Measurements from ENCODE around the gene PLAAT1.

Gene PLAAT1

GRCh38 chr3:193230610-193231009, 10.4 kb upstream of the PLAAT1 start:
- Histone ChIP-seq H3K4me3 (ENCODE audit: low read depth, low read length, poor library complexity, severe bottlenecking) (no peak overlapping the region), H3F3A (ENCODE audit: insufficient read depth, low read length) (no peaks in the 10 kb centered on the region), H3K9ac (ENCODE audit: low read length) (no peak overlapping the region), H3K27ac (ENCODE audit: low read depth, low read length, poor library complexity, severe bottlenecking) (no peak overlapping the region), H2AFZ (ENCODE audit: low read length) (no peak overlapping the region), H3K9me2 (ENCODE audit: low read depth, low read length) (no peaks in the 10 kb centered on the region), H3K27me3 (ENCODE audit: insufficient read depth, low read length) (no peaks in the 10 kb centered on the region), H4K20me1 (ENCODE audit: insufficient read depth, low read length) (no peaks in the 10 kb centered on the region), H3K4me2 (ENCODE audit: low read length) (no peak overlapping the region), H3K4me1 (ENCODE audit: insufficient read depth, low read length, severe bottlenecking) (no peaks in the 10 kb centered on the region), H3K36me3 (ENCODE audit: insufficient read depth, low read length) (no peaks in the 10 kb centered on the region), H3K79me2 (ENCODE audit: insufficient read depth, low read length) (no peaks in the 10 kb centered on the region), H3K9me3 (ENCODE audit: low read length) (no peaks in the 10 kb centered on the region)
- no peak for TF ChIP-seq CTCF (IDR thresholded peaks at IDR 0.05; ENCODE audit: low read length)
- no peak for TF ChIP-seq EZH2 (IDR thresholded peaks at IDR 0.05; ENCODE audit: borderline replicate concordance, low read length)

- no peak for TF ChIP-seq EZH2 (IDR thresholded peaks at IDR 0.05; ENCODE audit: borderline replicate concordance, low read length)
- TF ChIP-seq CTCF (IDR thresholded peaks at IDR 0.05; ENCODE audit: low read length) = no peak
- Histone ChIP-seq H3K9me3 (ENCODE audit: low read length) (no peaks in the 10 kb centered on the region), H2AFZ (ENCODE audit: low read length) (no peak overlapping the region), H3K27me3 (ENCODE audit: insufficient read depth, low read length) (no peaks in the 10 kb centered on the region), H3K9me2 (ENCODE audit: low read depth, low read length) (no peaks in the 10 kb centered on the region), H3K4me2 (ENCODE audit: low read length) (no peak overlapping the region), H3K4me3 (ENCODE audit: low read depth, low read length, poor library complexity, severe bottlenecking) (no peak overlapping the region), H3F3A (ENCODE audit: insufficient read depth, low read length) (no peaks in the 10 kb centered on the region), H3K27ac (ENCODE audit: low read depth, low read length, poor library complexity, severe bottlenecking) (no peak overlapping the region), H3K9ac (ENCODE audit: low read length) (no peak overlapping the region), H3K79me2 (ENCODE audit: insufficient read depth, low read length) (no peaks in the 10 kb centered on the region), H3K36me3 (ENCODE audit: insufficient read depth, low read length) (no peaks in the 10 kb centered on the region), H4K20me1 (ENCODE audit: insufficient read depth, low read length) (no peaks in the 10 kb centered on the region), H3K4me1 (ENCODE audit: insufficient read depth, low read length, severe bottlenecking) (no peaks in the 10 kb centered on the region)
These were observed 9.8 kb upstream of the PLAAT1 start for GRCh38 chr3:193231201-193231600.

- Histone ChIP-seq H3K9ac (ENCODE audit: low read length) (no peak overlapping the region), H3K4me2 (ENCODE audit: low read length) (no peak overlapping the region), H3K36me3 (ENCODE audit: insufficient read depth, low read length) (no peaks in the 10 kb centered on the region), H3F3A (ENCODE audit: insufficient read depth, low read length) (no peaks in the 10 kb centered on the region), H4K20me1 (ENCODE audit: insufficient read depth, low read length) (no peaks in the 10 kb centered on the region), H3K9me2 (ENCODE audit: low read depth, low read length) (no peaks in the 10 kb centered on the region), H3K4me1 (ENCODE audit: insufficient read depth, low read length, severe bottlenecking) (no peaks in the 10 kb centered on the region), H3K27me3 (ENCODE audit: insufficient read depth, low read length) (no peaks in the 10 kb centered on the region), H3K79me2 (ENCODE audit: insufficient read depth, low read length) (no peaks in the 10 kb centered on the region), H3K9me3 (ENCODE audit: low read length) (no peaks in the 10 kb centered on the region), H3K27ac (ENCODE audit: low read depth, low read length, poor library complexity, severe bottlenecking) (no peak overlapping the region), H2AFZ (ENCODE audit: low read length) (no peak overlapping the region), H3K4me3 (ENCODE audit: low read depth, low read length, poor library complexity, severe bottlenecking) (no peak overlapping the region)
- no peak for TF ChIP-seq CTCF (IDR thresholded peaks at IDR 0.05; ENCODE audit: low read length)
These were observed 4.4 kb upstream of the PLAAT1 start for GRCh38 chr3:193236599-193236998.
